Transverse colon (tissue), 3 donors: ENCODE results near the gene GTF3C1.

Experiments
- CTCF ChIP-seq, 5 experiments: fragments of 200-600 bp in 3 of 5; fragments of 450-650 bp in 2 of 5; sonication (generic) in 3 of 5; IDR thresholded peaks; 1 replicate in 2 of 5; 2 replicates in 3 of 5; pipeline ENCODE4 v1.5.1; 2016 to 2017; ENCODE audit warnings: antibody characterized with exemption in 5 of 5, inconsistent platforms in 3 of 5, mild to moderate bottlenecking in 2 of 5, moderate library complexity in 1 of 5
- EP300 ChIP-seq: sonication (generic); formaldehyde crosslinking; IDR thresholded peaks from one replicate; pipeline ENCODE4 v1.6.1; 2017; ENCODE audit warnings: antibody characterized with exemption, low read depth

GRCh38 chr16:27529962-27530361 is 19.8 kb downstream of the GTF3C1 start:
- TF ChIP-seq EP300 (no peak), CTCF (IDR thresholded peaks at IDR 0.05) (no peak)
